Inflammatory macrophage treated with lipopolysaccharide for 1 hour (primary cell): ENCODE measurements around the gene HS6ST3.

Experiments
- DNase-seq, 2 donors: peaks; one replicate each; pipeline ENCODE4 v3.0.0-alpha.2; 2020 to 2022

Gene HS6ST3

DNA sequence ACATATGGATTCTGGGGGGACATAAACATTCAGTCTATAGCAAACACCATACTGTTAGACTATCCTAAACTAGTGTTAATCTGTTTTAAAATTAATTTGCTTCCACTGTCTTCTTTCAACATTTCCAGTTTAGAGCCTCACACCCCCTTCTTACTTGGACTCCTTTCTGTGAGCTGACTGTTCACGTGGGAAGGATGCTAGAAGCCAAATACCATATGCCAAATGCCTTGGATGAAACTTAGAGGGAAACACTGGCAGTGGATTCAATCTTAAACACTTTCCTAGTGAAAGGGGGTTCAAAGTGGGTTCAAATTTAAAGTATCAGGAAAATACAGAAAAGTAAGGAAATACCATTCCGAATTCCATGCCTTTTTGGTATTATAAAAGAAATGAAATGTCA lies 113.6 kb downstream of the HS6ST3 start:
- DNase-seq = no peak

DNA sequence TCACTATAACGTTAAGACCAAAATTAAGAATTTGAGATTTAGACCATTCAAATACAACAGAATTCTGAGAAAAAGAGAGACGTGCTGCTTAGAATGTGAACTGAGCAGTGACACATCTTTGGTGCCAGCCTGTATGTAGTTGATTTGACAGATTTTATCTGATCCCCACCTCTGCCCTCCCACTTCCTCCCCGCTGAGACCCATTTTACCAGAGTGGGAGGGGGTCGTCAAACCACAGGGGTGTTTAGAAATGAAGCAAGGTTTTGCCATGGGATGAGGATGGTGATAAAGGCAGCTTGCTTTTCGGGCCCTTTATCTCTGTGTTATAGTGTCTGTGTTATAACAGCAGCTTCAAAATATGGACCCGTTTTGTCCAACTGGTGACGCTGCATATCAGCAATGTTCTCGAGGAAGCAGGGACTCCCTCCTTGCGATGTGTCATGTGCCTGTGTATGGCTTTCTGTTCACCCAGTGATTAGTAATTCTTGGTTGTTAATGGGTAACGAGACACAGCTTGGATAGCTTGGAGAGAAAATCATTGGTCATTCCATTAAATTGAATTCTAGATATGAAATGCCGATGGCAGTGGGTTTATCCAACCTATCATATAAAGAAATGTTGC lies 125.0 kb downstream of the HS6ST3 start:
- no peak for DNase-seq

GRCh38 chr13:96216543-96216942 lies 126.6 kb downstream of the HS6ST3 start:
- no peak for DNase-seq

- DNase-seq = no peak
Measured at GRCh38 chr13:96218475-96218874, 128.6 kb downstream of the HS6ST3 start.

- no peak for DNase-seq
Measured at GRCh38 chr13:96221471-96221870, 131.6 kb downstream of the HS6ST3 start.

DNA sequence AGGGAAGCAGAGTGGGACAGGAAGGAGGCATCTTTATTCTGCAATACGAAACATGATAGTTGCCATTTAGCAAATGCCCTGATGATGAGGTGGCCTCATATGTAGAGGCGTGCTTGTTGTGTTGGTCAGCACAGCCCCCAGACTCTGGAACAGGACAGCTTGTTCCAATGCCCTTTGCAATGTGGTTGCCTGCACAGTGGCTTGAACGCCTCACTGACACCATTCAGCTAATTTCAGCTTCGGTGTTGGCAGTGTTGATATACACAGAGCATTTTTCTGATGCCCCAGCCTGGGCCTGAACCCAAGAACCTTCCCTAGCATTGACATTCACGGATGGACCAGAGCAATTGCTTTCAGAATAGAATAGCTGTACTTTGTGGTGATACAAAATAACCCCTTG lies 133.3 kb downstream of the HS6ST3 start:
- no peak for DNase-seq

GRCh38 chr13:96229356-96229755 lies 139.4 kb downstream of the HS6ST3 start:
- peak in 1 of 2 donors; percentile 39 for DNase-seq

DNA sequence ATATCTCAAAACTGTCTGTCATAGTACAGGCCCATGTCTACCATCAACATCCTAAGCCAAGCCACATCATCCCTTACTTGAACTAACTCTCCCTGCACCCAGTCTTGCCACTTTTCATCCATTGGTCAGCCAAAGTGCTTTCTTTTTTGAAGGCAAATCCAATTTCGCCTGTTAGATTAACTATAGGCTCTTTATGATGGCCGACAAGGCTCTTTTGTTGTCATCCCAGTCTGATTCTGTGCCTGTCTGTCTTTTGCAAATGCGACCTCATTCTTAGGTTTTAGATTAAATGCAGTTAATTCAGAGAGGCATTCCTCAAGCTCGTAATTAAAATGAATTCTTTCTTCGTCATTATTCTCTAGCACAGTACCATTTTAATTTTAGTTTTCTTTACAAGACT lies 148.3 kb downstream of the HS6ST3 start:
- no peak for DNase-seq

GRCh38 chr13:96238861-96239260 lies 149.0 kb downstream of the HS6ST3 start:
- no peak for DNase-seq

DNA sequence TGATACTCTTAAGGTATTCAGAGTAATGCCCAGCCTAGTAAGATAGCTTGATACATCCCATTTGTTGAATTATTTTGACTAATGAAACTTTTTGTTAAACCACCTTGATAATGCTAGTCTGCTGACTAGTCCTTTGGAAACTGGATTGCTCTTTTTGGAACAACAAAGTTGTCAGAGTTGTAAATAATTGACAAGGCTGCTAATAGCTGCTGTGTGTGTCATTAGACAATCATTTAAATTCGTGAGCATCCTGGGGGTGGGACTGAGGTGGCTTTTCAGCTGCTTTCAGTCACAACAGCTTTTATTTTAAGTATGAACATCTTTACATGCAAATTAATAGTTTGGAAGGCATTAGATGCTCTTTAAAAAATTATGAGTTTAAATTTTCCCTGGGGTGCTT lies 153.5 kb downstream of the HS6ST3 start:
- no peak for DNase-seq

DNA sequence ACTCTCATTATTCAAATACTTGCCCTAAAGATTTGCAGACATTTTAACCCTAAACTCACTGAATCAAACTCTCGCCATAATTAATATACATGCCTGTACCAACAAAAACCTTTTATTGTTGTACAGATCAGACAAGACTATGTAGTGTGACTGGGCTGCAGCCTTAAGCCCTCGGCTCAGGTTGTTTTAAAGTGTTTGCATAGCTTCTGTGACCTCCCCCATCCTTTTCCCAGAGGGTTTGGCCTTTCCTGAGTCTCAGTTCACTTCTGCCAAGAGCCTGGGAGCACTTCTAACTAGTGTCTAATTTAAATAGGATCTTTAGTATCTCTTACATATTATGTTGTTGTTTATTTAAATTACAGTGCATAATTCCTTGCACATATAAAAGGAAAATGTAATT lies 158.2 kb downstream of the HS6ST3 start:
- no peak for DNase-seq

- no peak for DNase-seq
Measured at GRCh38 chr13:96248996-96249395, 159.1 kb downstream of the HS6ST3 start.

- DNase-seq = no peak
Measured at GRCh38 chr13:96252903-96253302, 163.0 kb downstream of the HS6ST3 start.

DNA sequence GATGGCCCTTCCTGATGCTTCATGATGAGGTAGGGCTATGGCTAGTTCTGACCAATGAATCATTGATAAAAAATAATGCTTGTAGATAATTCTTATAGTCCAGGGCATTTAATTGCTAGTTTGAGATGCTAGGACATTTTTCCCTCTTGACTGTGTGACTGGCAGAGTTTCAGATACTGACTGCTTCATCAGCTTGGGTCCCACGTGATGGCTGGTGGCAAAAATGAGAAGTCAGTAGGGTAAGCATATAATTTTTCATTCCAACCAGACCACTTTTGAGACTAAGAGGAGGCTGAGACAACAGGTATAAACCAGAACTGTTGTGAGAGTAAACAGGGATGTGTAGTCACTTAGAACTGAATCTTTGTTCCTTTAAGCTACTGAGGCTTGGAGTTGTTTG lies 183.3 kb downstream of the HS6ST3 start:
- no peak for DNase-seq

GRCh38 chr13:96274046-96274445 lies 184.1 kb downstream of the HS6ST3 start:
- no peak for DNase-seq

DNA sequence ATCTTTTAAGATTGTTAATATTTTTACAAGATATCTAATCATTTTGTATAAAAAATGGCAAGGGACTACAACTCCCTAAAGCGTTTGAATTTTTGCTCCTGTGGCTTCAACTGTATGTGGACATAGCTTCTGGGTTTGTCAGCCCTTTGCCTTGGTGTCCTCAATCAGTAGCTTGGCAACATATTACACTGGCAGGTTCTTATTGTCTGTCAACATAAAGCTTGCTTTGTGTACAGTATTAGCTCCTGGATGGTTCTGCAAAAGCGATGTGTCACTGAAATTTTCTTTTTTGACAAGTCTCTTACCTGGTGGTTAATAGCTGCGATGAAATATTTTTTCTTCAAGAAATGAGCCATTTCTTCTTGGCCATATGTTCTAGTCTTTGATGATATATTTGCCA lies 190.0 kb downstream of the HS6ST3 start:
- no peak for DNase-seq

- no peak for DNase-seq
Measured at GRCh38 chr13:96284971-96285370, 195.1 kb downstream of the HS6ST3 start.

DNA sequence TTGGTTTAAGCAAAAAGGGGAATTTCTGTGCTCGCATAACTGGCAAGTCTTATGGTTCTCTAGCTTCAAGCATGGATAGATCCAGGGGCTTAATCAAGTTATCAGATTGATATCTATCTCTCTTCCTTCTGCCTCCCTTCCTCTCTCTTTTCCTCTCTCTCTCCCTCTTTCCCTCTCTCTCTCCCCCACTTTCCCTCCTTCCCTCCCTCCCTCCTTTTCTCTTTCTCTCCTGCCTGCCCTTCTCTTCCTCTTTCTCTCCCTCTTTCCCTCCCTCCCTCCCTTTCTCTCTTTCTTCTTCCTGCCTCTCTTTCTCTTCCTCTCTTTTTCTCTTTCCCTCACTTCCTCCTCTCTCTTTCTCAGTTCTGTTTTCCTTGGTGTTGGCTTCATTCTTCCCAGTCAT lies 195.8 kb downstream of the HS6ST3 start:
- DNase-seq = no peak

DNA sequence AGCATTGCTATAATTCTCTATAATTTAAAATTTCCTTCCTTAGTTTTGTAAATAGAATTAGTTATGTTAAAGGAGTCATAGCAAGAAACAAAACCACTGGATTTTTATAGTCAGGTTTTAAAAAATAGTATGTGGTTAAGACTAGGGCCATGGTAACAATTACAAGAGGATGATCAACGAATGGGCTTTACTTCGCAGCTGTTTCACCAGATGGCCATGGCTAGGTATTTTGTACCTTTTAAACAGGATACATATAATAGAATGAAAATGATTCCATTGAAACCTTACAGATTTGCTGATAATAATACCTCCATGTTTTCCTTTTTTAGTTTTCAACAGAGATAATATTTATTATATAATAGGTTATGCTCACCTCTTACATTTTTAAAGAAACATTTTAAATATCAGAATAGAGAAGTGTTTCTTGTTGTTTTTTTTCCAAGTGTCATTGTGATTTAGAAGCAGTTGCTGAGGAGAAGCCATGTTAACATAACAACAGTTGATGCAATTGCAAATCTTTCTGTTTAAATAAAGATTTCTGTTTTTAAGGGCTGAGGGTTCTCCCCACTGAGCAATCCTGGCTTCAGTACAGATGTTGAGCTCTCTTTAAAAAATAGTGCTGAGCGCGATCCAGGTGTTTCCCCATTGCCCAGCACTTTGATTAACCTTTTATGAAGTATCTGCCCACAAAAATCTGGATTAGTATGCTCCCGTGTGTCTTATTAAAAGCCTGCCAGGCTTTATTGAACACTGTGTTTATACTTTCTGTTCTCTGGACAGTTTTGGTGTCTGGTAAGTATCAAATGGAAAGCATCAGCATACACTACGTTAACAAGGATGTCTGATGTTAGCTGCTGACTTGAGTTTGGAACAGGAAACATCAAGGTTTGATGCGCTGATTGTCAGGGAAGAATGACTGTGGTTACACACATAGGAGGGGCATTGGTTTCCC lies 205.3 kb downstream of the HS6ST3 start:
- no peak for DNase-seq

GRCh38 chr13:96297360-96297759 lies 207.5 kb downstream of the HS6ST3 start:
- DNase-seq = no peak

- DNase-seq = no peak
Measured at GRCh38 chr13:96299235-96299634, 209.3 kb downstream of the HS6ST3 start.

DNA sequence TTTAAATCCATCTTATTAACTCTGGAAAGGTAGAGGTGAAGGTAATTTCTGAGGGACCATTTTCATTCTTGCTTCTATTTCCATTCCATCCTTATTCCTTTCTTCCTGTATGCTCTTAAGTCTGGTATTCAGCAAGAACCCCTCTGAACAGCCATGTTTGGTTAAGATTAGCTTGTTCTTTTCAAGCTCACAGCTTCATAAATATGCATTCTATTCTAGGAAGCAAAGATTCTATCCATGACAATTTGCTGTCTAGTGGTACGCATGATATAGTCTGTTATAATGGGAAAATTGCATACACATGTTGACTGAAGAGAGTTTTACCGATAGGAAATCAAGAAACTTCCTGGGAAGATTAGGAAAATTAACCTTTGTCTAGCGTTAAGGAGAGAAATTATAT lies 218.7 kb downstream of the HS6ST3 start:
- no peak for DNase-seq

DNA sequence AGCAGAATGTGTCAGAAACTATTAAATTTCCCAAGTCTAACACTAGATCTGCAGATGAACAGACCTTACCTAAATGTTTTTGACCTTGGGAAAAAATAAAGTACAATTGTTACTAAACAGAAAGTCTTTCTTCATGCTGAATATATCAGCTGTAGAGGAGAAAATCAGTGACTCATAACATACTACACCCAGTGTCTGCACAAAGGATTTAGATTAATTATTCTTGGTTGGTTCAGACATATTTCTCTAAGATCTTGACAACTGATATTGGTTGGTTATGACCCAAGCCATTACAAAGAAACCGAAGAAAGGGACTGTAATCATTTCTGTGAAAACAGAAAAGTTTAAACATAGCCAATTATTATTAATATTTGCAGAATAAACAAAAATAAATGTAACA lies 225.1 kb downstream of the HS6ST3 start:
- DNase-seq = no peak

- no peak for DNase-seq
Measured at GRCh38 chr13:96338030-96338429, 248.1 kb downstream of the HS6ST3 start.
